OCI-LY7 (cell line): ENCODE data around the gene APIP. TPM values are rescaled to one million over a fixed set of nuclear protein-coding genes. Genes with fewer than 3 reads are reported as not detected.
"Not testable (repeated sequence)": the region's sequence is repeated elsewhere in the genome, so short reads cannot be mapped to it uniquely, and the experiment has no call there.

Source experiments
- BruUV-seq: library from RNA; stranded (reverse); fragments of 400-500 nt; replicated peaks from 2 replicates; lab custom pipeline; 2021; lab: Mats Ljungman, UMichigan
- CTCF ChIA-PET: fragments of 300-600 bp; sonication (Branson Sonifier 250); formaldehyde crosslinking; loops from one replicate; lab custom pipeline; 2022; ENCODE audit warnings: antibody characterized with exemption; ENCODE audit not compliant: unreplicated experiment; lab: Charles Lee
- POLR2A ChIA-PET: fragments of 300-600 bp; sonication (Branson Sonifier 250); formaldehyde crosslinking; loops from one replicate; lab custom pipeline; 2022; ENCODE audit warnings: antibody characterized with exemption; lab: Charles Lee
- DNase-seq: peaks from one replicate; pipeline ENCODE4 v3.0.0-alpha.2; 2015; ENCODE audit warnings: low spot score
- H2AFZ ChIP-seq: fragments of 200-600 bp; sonication (generic), shearing (Covaris generic); 2 replicates; pipeline ENCODE4 v1.6.1; 2014; ENCODE audit warnings: mild to moderate bottlenecking, antibody characterized with exemption, low read length, moderate library complexity
- H3K27ac ChIP-seq: fragments of 200-600 bp; sonication (generic); 2 replicates; pipeline ENCODE4 v1.5.1; 2014; ENCODE audit warnings: mixed run types, low read depth, mild to moderate bottlenecking, moderate library complexity, low read length, inconsistent platforms; ENCODE audit not compliant: poor library complexity, severe bottlenecking
- H3K36me3 ChIP-seq: fragments of 200-600 bp; sonication (generic); 2 replicates; pipeline ENCODE4 v1.6.1; 2014; ENCODE audit warnings: mild to moderate bottlenecking, antibody characterized with exemption, low read length, moderate library complexity, mixed read lengths; ENCODE audit not compliant: insufficient read depth
- H3K4me1 ChIP-seq: fragments of 200-600 bp; sonication (generic); 2 replicates; pipeline ENCODE4 v1.5.1; 2014; ENCODE audit warnings: mild to moderate bottlenecking, low read length; ENCODE audit not compliant: insufficient read depth, poor library complexity, severe bottlenecking
- H3K4me2 ChIP-seq: fragments of 200-600 bp; sonication (generic); 2 replicates; pipeline ENCODE4 v1.6.1; 2014; ENCODE audit warnings: mild to moderate bottlenecking, low read length
- H3K4me3 ChIP-seq: fragments of 200-600 bp; sonication (generic); 2 replicates; pipeline ENCODE4 v1.5.1; 2014; ENCODE audit warnings: mild to moderate bottlenecking, low read depth, low read length; ENCODE audit not compliant: poor library complexity, severe bottlenecking
- H3K79me2 ChIP-seq: fragments of 200-600 bp; sonication (generic); 2 replicates; pipeline ENCODE4 v1.6.1; 2016; ENCODE audit warnings: low read depth, mild to moderate bottlenecking, low read length, moderate library complexity, mixed read lengths; ENCODE audit not compliant: insufficient read depth
- H3K9me2 ChIP-seq: fragments of 200-600 bp; sonication (generic); 2 replicates; pipeline ENCODE4 v1.6.1; 2016; ENCODE audit warnings: mild to moderate bottlenecking, low read length, mixed read lengths; ENCODE audit not compliant: insufficient read depth
- H3K9me3 ChIP-seq: fragments of 200-600 bp; sonication (generic); 2 replicates; pipeline ENCODE4 v1.6.1; 2014; ENCODE audit warnings: mild to moderate bottlenecking, mixed run types, low read length, mixed read lengths
- H4K20me1 ChIP-seq: fragments of 200-600 bp; sonication (generic); 2 replicates; pipeline ENCODE4 v1.6.1; 2014; ENCODE audit warnings: mild to moderate bottlenecking, antibody characterized with exemption, low read length, moderate library complexity, mixed read lengths; ENCODE audit not compliant: insufficient read depth
- EZH2phosphoT487 ChIP-seq: fragments of 200-600 bp; sonication (generic); IDR thresholded peaks from 2 replicates; pipeline ENCODE4 v1.6.1; 2018; ENCODE audit warnings: low read depth, borderline replicate concordance, mild to moderate bottlenecking, mixed run types, antibody characterized with exemption, low read length, moderate library complexity, mixed read lengths
- intact Hi-C: fragments of 100-400 bp; cut with micrococcal nuclease; formaldehyde crosslinking; loops from one replicate; pipeline ENCODE4 v1.10.0; 2022; ENCODE audit not compliant: unreplicated experiment
- total RNA-seq, 2 experiments: library from RNA; depleted of rRNA in 1 of 2; stranded (reverse); fragments of >200 nt in 1 of 2; shearing (Covaris generic) in 1 of 2; gene quantifications; 2 replicates each; pipeline ENCODE4 v1.2.3, GENCODE V29; 2014 to 2022
- TF ChIP-seq, protein P1 (sequence below): fragments of 200-600 bp; sonication (generic); conservative IDR thresholded peaks from 2 replicates; pipeline ENCODE4 v1.5.1; 2014; ENCODE audit warnings: mild to moderate bottlenecking, antibody characterized with exemption, low read length, moderate library complexity, mixed read lengths

The APIP gene
- total RNA-seq, 2 experiments from 2014 or later = 40.7 to 66.2 TPM

GRCh38 chr11:34897171-34897870 lies 18.9 kb downstream of the APIP start:
- DNase-seq = no peak
- peaks cover 40% of the 10 kb centered on the region for H3K9me3 ChIP-seq
- no peak overlapping the region for H2AFZ ChIP-seq
- H3K36me3 ChIP-seq = peaks cover 48% of the 10 kb centered on the region
- TF ChIP-seq, protein P1, sequence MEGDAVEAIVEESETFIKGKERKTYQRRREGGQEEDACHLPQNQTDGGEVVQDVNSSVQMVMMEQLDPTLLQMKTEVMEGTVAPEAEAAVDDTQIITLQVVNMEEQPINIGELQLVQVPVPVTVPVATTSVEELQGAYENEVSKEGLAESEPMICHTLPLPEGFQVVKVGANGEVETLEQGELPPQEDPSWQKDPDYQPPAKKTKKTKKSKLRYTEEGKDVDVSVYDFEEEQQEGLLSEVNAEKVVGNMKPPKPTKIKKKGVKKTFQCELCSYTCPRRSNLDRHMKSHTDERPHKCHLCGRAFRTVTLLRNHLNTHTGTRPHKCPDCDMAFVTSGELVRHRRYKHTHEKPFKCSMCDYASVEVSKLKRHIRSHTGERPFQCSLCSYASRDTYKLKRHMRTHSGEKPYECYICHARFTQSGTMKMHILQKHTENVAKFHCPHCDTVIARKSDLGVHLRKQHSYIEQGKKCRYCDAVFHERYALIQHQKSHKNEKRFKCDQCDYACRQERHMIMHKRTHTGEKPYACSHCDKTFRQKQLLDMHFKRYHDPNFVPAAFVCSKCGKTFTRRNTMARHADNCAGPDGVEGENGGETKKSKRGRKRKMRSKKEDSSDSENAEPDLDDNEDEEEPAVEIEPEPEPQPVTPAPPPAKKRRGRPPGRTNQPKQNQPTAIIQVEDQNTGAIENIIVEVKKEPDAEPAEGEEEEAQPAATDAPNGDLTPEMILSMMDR = no peak
- no peak for TF ChIP-seq EZH2phosphoT487
- no peak overlapping the region for H3K4me3 ChIP-seq
- no peaks in the 10 kb centered on the region for H4K20me1 ChIP-seq
- intact Hi-C loops = no loop called here
- no TSS peak for BruUV-seq
- POLR2A ChIA-PET = interaction anchor here (0.7 to 1.2 kb wide), 5 partner anchors 9 to 1389 kb away, joined by 3 to 4 read pairs (median 3); no protein-coding TSS in a partner anchor
- CTCF ChIA-PET = interaction anchor here (1.2 kb wide), 1 partner anchor 16 kb away, joined by 4 read pairs; no protein-coding TSS in a partner anchor
- H3K9me2 ChIP-seq = no peaks in the 10 kb centered on the region
- H3K79me2 ChIP-seq = no peaks in the 10 kb centered on the region
- H3K4me2 ChIP-seq = no peak overlapping the region
- H3K4me1 ChIP-seq = no peaks in the 10 kb centered on the region
- no peak overlapping the region for H3K27ac ChIP-seq

DNA sequence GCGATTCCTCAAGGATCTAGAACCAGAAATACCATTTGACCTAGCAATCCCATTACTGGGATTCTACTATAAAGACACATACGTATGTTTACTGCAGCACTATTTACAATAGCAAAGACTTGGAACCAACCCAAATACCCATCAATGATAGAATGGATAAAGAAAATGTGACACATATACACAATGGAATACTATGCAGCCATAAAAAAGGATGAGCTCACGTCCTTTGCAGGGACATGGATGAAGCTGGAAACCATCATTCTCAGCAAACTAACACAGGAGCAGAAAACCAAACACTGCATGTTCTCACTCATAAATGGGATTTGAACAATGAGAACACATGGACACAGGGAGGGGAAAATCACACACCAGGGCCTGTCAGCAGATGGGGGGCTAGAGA lies 20.0 kb downstream of the APIP start:
- H2AFZ ChIP-seq, H3K4me1 ChIP-seq, intact Hi-C loops, H4K20me1 ChIP-seq, DNase-seq, BruUV-seq, CTCF ChIA-PET, H3K4me3 ChIP-seq, H3K4me2 ChIP-seq, H3K79me2 ChIP-seq, H3K27ac ChIP-seq, H3K9me2 ChIP-seq: not testable (repeated sequence)
- POLR2A ChIA-PET = interaction anchor here (0.6 kb wide), 1 partner anchor 696 kb away, joined by 3 read pairs; no protein-coding TSS in a partner anchor
- H3K36me3 ChIP-seq = peaks cover 37% of the 10 kb centered on the region
- peaks cover 36% of the 10 kb centered on the region for H3K9me3 ChIP-seq

DNA sequence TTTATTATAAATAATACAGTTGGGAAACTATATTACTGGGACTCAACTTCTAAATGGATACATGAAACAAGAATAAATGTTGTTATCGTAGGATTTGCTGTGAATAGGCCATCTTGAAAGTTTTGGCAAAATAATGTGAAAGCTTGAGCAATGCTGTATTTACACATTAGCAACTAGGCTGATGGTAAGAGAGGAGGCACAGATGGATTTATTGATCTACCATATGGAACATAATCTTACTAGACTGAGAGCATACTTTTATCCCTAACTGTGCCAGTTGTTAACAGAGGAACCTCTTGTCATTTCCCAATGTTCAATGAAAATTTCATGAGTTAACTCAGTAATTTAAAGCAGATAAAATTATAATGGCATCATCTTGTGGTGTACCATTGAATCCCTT lies 22.8 kb downstream of the APIP start:
- Histone ChIP-seq H3K9me3 (peaks cover 13% of the 10 kb centered on the region; the same call in 1 of the 2 replicates), H3K4me3 (no peak overlapping the region), H2AFZ (no peak overlapping the region), H3K27ac (no peak overlapping the region), H3K4me2 (no peak overlapping the region), H3K79me2 (no peaks in the 10 kb centered on the region), H3K36me3 (peaks cover 27% of the 10 kb centered on the region), H3K4me1 (no peaks in the 10 kb centered on the region), H4K20me1 (no peaks in the 10 kb centered on the region), H3K9me2 (no peaks in the 10 kb centered on the region)
- ChIA-PET POLR2A (interaction anchor here (0.6 to 1.1 kb wide), 3 partner anchors 16 to 407 kb away, joined by 3 to 4 read pairs (median 3); no protein-coding TSS in a partner anchor), CTCF (no interaction called here)
- TF ChIP-seq, protein P1 = no peak
- TF ChIP-seq EZH2phosphoT487 = no peak
- no peak for DNase-seq
- intact Hi-C loops = no loop called here
- BruUV-seq = no TSS peak
